Lung (tissue), 10 donors: ENCODE data around the gene FCGR3B. TPM values are rescaled to one million over a fixed set of nuclear protein-coding genes. Genes with fewer than 3 reads are reported as not detected.
A peak's percentile ranks its signal among the peaks of the same experiment; 100 is the strongest.
"Not testable (repeated sequence)": the region's sequence is repeated elsewhere in the genome, so short reads cannot be mapped to it uniquely, and the experiment has no call there.

Experiments used
- ATAC-seq: fragments of 200-7000 bp; cut with Tn5 transposase; one replicate; pipeline ENCODE4 v1.9.1; 2020; ENCODE audit warnings: moderate number of reproducible peaks; ENCODE audit not compliant: insufficient read depth, low FRiP score
- DNase-seq, 3 donors: peaks; one replicate each; pipeline ENCODE4 v3.0.0-alpha.2; 2013 to 2017
- H3K27ac ChIP-seq, 2 donors: one replicate each; pipeline ENCODE4 v1.5.1; 2013; ENCODE audit warnings: mild to moderate bottlenecking in 2 of 2, moderate library complexity in 2 of 2, control low read depth in 1 of 2, inconsistent platforms in 1 of 2, low read depth in 1 of 2, low read length in 1 of 2
- H3K27me3 ChIP-seq, 3 donors: one replicate each; pipeline ENCODE4 v1.5.1; 2013; ENCODE audit warnings: low read length in 2 of 3; ENCODE audit not compliant: control insufficient read depth in 3 of 3, insufficient read depth in 3 of 3
- H3K36me3 ChIP-seq, 4 donors: one replicate each; pipeline ENCODE4 v1.5.1; 2013; ENCODE audit warnings: low read length in 4 of 4, mild to moderate bottlenecking in 1 of 4, moderate library complexity in 1 of 4; ENCODE audit not compliant: control insufficient read depth in 4 of 4, insufficient read depth in 4 of 4
- H3K4me1 ChIP-seq, 5 donors: one replicate each; pipeline ENCODE4 v1.5.1; 2013; ENCODE audit warnings: low read length in 5 of 5, mild to moderate bottlenecking in 2 of 5, moderate library complexity in 1 of 5; ENCODE audit not compliant: control insufficient read depth in 5 of 5, insufficient read depth in 5 of 5
- H3K4me3 ChIP-seq: one replicate; pipeline ENCODE4 v1.5.1; 2013; ENCODE audit warnings: mild to moderate bottlenecking, control low read depth, moderate library complexity
- H3K9ac ChIP-seq, 2 donors: one replicate each; pipeline ENCODE4 v1.5.1; 2013; ENCODE audit warnings: low read length in 2 of 2, control low read depth in 1 of 2; ENCODE audit not compliant: insufficient read depth in 1 of 2
- H3K9me3 ChIP-seq, 4 donors: one replicate each; pipeline ENCODE4 v1.5.1; 2013; ENCODE audit warnings: low read length in 3 of 4, mild to moderate bottlenecking in 1 of 4, moderate library complexity in 1 of 4; ENCODE audit not compliant: control insufficient read depth in 4 of 4, insufficient read depth in 3 of 4
- WGBS, 2 donors: extraction: QIAGEN DNeasy Blood & Tissue Kit; methylation state at CpG; one replicate each; pipeline ENCODE4 v1.1.7; 2013; 5-methylcytosine and 5-hydroxymethylcytosine counted together
- polyA plus RNA-seq, 2 donors: library from polyadenylated mRNA; stranded (reverse); fragments of 200-250 nt; gene quantifications; one replicate each; pipeline ENCODE4 v1.2.1, GENCODE V29; 2013
- total RNA-seq, 2 donors: library from RNA; depleted of rRNA in 1 of 2; stranded (reverse); fragments of >200 nt in 1 of 2; gene quantifications; one replicate each; pipeline ENCODE4 v1.2.1, GENCODE V29; 2014 to 2021
- donor health status: Bipolar disorder and iron deficiency.
- donor health status: healthy.
- donor health status: DM: yes; HTN: yes; CAD: no.

Gene FCGR3B
- total and polyA plus RNA-seq, 4 donors: 1.8 to 79.0 (median 12.8) TPM

DNA sequence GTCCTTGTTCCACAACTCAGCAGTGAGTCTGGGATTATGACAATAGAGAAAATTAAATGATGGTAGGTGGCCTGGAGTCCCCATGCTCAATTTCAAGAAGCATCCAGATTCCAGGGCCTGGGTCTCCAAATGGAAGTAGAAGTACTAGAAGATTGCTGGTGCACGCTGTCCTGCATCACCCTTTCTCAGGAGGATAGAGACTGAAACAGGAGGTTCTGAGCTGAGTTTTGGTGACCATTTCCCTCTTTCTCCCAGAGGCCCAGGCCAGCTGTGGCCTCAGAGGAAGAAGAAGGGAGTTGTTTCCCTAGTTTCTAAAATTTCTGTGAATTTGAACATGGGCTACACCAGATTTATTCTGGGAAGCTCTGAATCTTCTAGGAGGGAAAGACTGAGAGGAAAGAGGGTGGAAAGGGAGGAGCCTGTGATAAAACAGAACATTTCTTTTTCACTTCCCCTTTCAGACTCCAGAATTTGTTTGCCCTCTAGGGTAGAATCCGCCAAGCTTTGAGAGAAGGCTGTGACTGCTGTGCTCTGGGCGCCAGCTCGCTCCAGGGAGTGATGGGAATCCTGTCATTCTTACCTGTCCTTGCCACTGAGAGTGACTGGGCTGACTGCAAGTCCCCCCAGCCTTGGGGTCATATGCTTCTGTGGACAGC, 31.8 kb upstream of the FCGR3B start, which contains the start of gene FCGR2B:
TSS of gene FCGR2B (plus strand) at position 460 of the 656 bp plus-strand sequence. CDS start at position 559, 99 bp downstream.
- H3K9me3 ChIP-seq, H3K27ac ChIP-seq, ATAC-seq, H3K27me3 ChIP-seq, H3K4me3 ChIP-seq, H3K36me3 ChIP-seq, H3K9ac ChIP-seq, DNase-seq, H3K4me1 ChIP-seq: not testable (repeated sequence)
- no CpG with 5 or more reads among the region's 4 CpGs for WGBS, 2 donors

DNA sequence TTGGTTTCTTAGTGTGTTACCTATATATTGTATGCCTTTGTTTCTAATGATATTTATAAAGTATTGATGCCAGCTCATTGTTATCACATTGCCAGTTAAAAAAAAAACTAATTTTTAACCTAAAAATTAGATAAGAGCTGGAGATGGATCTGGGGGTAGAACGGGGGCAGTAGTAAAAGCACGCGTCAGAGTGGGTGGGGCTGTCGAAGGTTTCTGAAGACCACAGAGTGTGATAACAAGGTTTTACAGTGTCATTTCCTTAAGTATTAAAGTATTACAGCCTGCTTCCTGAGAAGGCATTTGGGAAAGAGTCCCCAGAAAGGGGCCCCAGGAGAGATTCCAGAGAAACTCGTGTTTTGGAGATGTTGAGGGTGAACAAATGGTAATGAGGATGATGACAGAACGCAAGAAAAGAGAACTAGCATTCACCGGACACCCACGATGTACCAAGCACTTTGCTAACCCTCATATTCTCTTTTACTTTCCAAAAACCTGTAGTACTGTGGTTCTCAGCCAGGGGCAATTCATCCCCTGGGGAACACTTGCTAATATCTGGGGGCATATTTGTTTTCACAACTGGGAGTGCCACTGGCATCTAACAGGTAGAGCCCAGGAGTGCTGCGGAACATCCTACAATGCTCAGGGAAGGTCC, 30.8 kb upstream of the FCGR3B start:
- not testable (repeated sequence) for DNase-seq, H3K9me3 ChIP-seq, H3K27ac ChIP-seq, H3K27me3 ChIP-seq, ATAC-seq, H3K4me3 ChIP-seq, H3K9ac ChIP-seq, H3K36me3 ChIP-seq, H3K4me1 ChIP-seq
- WGBS, 2 donors: 24 to 56% methylated on average over 3 to 4 of the region's 9 CpGs

DNA sequence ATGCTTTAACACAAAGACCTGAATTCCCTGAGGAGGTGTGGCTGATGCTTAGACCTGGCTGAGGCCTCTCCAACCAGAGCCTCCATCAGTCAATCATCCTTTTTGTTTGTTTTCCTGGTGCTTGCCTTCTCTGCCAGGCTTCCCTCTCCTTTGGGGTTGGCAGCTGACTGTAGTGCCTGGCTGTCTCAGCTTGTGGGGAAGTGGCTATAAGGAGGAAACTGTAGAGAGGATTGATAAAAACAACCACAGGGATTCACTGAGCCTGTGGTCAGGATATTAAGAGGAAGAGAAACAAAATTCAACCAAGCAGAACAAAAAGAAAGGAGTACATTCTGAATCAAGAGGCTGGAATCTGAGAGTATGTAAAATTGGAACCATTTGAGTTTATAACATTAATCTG, 27.5 kb upstream of the FCGR3B start:
- ATAC-seq: peak; percentile 34
- H3K36me3 ChIP-seq, H3K4me1 ChIP-seq, H3K27ac ChIP-seq, H3K4me3 ChIP-seq, H3K27me3 ChIP-seq, H3K9me3 ChIP-seq, H3K9ac ChIP-seq, DNase-seq: not testable (repeated sequence)

GRCh38 chr1:161653971-161654370, 23.0 kb upstream of the FCGR3B start:
- ATAC-seq: not testable (repeated sequence)
- 53 to 71% methylated on average over 3 to 6 of the region's 6 CpGs for WGBS, 2 donors

GRCh38 chr1:161653541-161653940, 22.6 kb upstream of the FCGR3B start:
- WGBS, 2 donors: 22 to 50% methylated on average over 2 of the region's 7 CpGs
- not testable (repeated sequence) for DNase-seq, ATAC-seq

More at GRCh38 chr1:161653971-161654370, 23.0 kb upstream of the FCGR3B start:
- H3K27ac ChIP-seq, DNase-seq, H3K9me3 ChIP-seq, H3K36me3 ChIP-seq, H3K4me3 ChIP-seq, H3K4me1 ChIP-seq, H3K9ac ChIP-seq, H3K27me3 ChIP-seq: not testable (repeated sequence)

DNA sequence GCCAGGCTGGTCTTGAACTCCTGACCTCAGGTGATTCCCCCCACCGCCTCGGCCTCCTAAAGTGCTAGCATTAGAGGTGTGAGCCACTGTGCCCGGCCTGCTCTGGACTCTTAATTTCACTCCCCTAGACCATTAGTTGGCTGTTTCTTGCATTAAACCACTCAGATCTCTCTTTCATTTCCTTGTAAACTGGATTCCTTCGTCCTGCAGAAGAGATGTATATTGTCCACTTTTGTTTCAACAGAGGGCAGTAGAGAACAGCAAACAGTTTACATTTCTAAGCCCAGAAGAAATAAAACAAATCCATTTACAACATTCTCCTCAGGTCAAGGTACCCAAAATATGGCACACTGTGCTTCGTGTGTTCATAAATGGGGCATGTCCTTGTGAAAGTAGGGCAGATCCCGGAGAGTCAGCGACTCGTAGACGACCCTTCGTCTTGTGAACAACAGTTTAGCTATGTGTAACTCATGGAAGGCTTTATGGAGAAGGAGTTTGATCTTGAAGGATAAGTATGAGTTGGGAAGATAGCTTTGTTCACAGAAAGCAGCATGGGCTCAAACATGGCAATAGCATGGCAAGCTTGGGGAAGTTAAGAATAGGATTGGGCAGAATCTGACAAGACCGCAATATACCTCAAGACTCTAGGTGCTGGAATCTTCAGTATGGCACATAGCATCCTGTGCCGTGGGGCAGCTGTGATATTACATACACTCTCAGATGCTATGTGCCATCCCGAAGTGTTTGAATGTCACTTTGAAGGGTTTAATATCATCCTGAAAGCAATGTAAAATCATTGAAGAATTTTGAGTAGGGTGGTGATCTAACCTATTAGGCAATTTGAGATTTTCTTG, 16.8 kb upstream of the FCGR3B start:
- H3K9ac ChIP-seq, H3K9me3 ChIP-seq, H3K4me3 ChIP-seq, H3K36me3 ChIP-seq, ATAC-seq, H3K4me1 ChIP-seq, H3K27ac ChIP-seq, H3K27me3 ChIP-seq: not testable (repeated sequence)
- DNase-seq: peak in 2 of 3 donors; percentile 35 to 76
- 61 to 62% methylated on average over 11 of the region's 13 CpGs for WGBS, 2 donors

More at GRCh38 chr1:161653541-161653940, 22.6 kb upstream of the FCGR3B start:
- not testable (repeated sequence) for H3K36me3 ChIP-seq, H3K27ac ChIP-seq, H3K4me1 ChIP-seq, H3K9me3 ChIP-seq, H3K4me3 ChIP-seq, H3K27me3 ChIP-seq, H3K9ac ChIP-seq

- H3K4me1 ChIP-seq, DNase-seq, H3K9ac ChIP-seq, ATAC-seq, H3K9me3 ChIP-seq, H3K27me3 ChIP-seq, H3K27ac ChIP-seq, H3K36me3 ChIP-seq, H3K4me3 ChIP-seq: not testable (repeated sequence)
- WGBS, 2 donors: 66 to 93% methylated on average over 1 of the region's 1 CpG
Measured at GRCh38 chr1:161644855-161645254, 13.9 kb upstream of the FCGR3B start.
